ENCODE results near the gene TULP4.

TULP4 gene

DNA sequence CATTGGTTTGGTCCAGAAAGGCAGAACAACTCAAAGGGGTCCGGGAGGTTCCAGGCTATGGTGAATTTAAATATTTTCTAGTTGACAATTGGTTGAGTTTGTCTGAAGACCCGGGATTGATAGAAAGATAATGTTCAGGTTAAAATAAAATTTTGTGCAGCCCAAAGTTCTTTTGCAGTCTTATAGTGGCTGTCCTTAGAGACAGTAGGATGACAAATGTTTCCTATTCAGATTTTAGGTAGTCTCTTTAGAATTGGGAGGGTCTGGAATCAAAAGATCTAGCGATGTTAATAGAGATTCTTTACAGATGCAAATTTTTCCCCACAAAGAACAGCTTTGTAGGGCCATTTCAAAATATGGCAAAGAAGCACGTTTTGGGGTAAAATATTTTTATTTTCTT is 109.1 kb downstream of the TULP4 start:
- TF ChIP-seq, protein P1, sequence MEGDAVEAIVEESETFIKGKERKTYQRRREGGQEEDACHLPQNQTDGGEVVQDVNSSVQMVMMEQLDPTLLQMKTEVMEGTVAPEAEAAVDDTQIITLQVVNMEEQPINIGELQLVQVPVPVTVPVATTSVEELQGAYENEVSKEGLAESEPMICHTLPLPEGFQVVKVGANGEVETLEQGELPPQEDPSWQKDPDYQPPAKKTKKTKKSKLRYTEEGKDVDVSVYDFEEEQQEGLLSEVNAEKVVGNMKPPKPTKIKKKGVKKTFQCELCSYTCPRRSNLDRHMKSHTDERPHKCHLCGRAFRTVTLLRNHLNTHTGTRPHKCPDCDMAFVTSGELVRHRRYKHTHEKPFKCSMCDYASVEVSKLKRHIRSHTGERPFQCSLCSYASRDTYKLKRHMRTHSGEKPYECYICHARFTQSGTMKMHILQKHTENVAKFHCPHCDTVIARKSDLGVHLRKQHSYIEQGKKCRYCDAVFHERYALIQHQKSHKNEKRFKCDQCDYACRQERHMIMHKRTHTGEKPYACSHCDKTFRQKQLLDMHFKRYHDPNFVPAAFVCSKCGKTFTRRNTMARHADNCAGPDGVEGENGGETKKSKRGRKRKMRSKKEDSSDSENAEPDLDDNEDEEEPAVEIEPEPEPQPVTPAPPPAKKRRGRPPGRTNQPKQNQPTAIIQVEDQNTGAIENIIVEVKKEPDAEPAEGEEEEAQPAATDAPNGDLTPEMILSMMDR (IDR thresholded peaks at IDR 0.05; ENCODE audit: borderline replicate concordance, control extremely low read depth, extremely low read depth, insufficient read depth, missing control alignments) = no peak
- in situ Hi-C loops (cut with MboI; ENCODE audit: low sequenced_read_pairs, unreplicated experiment) = no loop called here
- no peak for DNase-seq (ENCODE audit: low spot score)

DNA sequence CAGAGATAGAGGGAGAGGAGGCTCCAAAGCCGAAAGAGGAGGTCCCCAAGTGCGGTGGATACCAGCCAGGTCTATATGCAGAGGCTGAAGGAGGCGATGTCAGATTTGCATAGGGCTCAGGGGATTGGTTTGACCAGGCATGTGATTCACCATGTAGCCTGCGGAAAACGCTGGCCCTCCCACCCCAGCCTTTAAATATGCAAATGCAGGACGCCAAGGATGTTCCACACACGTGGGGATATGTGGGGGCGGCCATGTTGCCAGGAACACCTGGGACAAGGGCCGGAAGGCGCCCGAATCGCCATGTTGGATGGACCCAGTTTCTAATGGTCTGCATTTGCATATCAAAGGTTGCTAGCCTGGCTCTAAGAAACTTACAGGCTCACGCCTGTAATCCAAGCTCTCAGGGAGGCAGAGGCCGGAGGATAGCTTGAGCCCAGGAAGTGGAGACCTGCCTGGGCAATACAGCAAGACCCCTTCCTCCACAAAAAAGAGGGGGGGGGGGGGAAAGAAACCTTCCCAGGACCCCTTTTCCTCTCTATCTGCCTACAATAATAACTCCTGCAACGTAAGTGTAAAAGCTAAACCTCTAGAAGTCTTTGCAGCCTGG is 110.5 kb downstream of the TULP4 start:
- TF ChIP-seq, protein P1 (IDR thresholded peaks at IDR 0.05; ENCODE audit: borderline replicate concordance, control extremely low read depth, extremely low read depth, insufficient read depth, missing control alignments) = no peak
- in situ Hi-C loops (cut with MboI; ENCODE audit: low sequenced_read_pairs, unreplicated experiment) = no loop called here
- DNase-seq (ENCODE audit: low spot score) = no peak

DNA sequence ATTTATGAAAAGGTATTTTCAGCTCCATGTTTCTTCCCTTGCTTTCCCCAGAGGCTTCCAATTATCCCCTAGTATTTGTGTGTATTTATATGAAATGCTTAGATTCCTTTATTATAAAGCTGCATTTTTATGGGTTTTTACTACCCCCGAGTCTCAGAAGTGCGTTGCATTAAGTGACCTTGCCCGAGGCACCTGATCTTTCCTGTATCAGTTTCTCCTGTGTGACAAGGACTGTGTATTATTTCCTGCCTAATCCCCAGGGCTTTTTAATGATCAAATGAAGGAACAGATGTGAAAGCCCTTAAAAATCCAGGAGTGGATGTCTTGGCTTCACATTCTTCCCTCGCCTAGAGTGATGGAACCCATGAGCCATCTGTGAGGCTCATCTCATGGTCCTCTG is 118.8 kb downstream of the TULP4 start:
- TF ChIP-seq, protein P1 (IDR thresholded peaks at IDR 0.05; ENCODE audit: borderline replicate concordance, control extremely low read depth, extremely low read depth, insufficient read depth, missing control alignments) = no peak
- no peak for DNase-seq (ENCODE audit: low spot score)
- in situ Hi-C loops (cut with MboI; ENCODE audit: low sequenced_read_pairs, unreplicated experiment) = no loop called here

DNA sequence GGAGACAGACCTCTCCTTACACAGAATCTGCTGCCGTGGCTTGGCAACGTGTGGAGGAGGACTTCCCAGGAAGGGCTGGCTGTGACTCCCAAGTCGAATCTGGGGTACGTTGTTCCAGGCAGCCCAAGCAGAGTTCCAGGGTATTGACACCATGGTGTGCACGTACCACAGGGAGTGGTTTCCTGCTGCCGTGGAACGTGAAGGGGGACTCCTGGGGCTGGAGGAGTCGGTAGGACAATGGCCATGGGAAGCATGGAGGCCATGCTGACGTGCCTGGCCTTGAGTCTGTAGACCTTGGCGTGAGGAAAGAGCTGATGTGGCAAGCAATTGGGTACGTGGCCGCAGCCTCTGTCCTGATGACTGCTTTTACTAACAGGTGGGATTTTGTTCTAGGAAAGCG is 119.3 kb downstream of the TULP4 start:
- no peak for DNase-seq (ENCODE audit: low spot score)
- in situ Hi-C loops (cut with MboI; ENCODE audit: low sequenced_read_pairs, unreplicated experiment) = no loop called here
- TF ChIP-seq, protein P1 (IDR thresholded peaks at IDR 0.05; ENCODE audit: borderline replicate concordance, control extremely low read depth, extremely low read depth, insufficient read depth, missing control alignments) = no peak

DNA sequence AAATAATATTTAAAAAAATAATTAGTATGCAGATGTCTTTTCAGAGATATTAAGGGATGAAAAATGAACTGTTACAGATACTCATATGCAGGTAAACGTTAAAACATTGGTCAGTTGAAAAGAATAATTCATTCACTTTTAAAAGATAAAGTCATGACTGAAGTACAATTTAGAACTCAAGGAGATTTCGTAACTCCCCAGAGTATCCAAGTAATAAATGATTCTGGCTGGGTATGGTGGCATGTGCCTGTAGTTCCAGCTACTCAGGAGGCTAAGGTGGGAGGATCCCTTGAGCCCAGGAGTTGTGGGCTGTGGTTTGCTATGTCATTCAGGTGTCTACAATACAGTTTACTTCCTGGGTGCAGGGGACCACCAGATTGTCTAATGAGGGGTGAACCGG is 125.3 kb downstream of the TULP4 start:
- TF ChIP-seq, protein P1 (IDR thresholded peaks at IDR 0.05; ENCODE audit: borderline replicate concordance, control extremely low read depth, extremely low read depth, insufficient read depth, missing control alignments) = no peak
- in situ Hi-C loops (cut with MboI; ENCODE audit: low sequenced_read_pairs, unreplicated experiment) = no loop called here
- no peak for DNase-seq (ENCODE audit: low spot score)

DNA sequence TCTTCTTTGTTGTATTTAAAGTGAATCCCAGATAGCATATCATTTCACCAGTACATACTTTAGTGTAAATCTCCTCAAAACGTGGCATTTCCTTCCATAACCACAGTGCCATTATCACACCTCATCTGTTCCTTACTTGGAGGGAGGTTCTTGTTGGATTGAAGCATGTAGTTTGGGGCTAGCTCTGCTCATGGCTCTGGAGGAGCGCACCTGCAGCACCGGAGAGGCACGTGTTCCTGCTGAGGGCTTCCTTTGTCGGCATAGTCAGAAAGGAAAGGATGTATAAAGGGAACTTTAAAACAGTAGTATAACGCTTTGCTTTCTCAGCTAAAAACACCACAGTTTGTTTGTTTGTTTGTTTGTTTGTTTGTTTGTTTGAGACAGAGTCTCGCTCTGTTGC is 126.0 kb downstream of the TULP4 start:
- in situ Hi-C loops (cut with MboI; ENCODE audit: low sequenced_read_pairs, unreplicated experiment) = no loop called here
- TF ChIP-seq, protein P1 (IDR thresholded peaks at IDR 0.05; ENCODE audit: borderline replicate concordance, control extremely low read depth, extremely low read depth, insufficient read depth, missing control alignments) = no peak
- no peak for DNase-seq (ENCODE audit: low spot score)

Measured in GM13976 (cell line).